ENCODE results near the gene HERC2. TPM values are rescaled to one million over a fixed set of nuclear protein-coding genes. Genes with fewer than 3 reads are reported as not detected.

The HERC2 gene
- total and polyA plus RNA-seq, 2 of the 8 experiments (the other 6 are each of a cell fraction or from before 2014, with no cell fraction given), result 83.0 to 88.7 TPM

GRCh38 chr15:28112101-28112760, 209.7 kb downstream of the HERC2 start:
- H3K9ac ChIP-seq (replicated peaks in 1 of 4; ENCODE audit: extremely low read depth in 1 of 4, low read depth in 3 of 4, low read length in 3 of 4), result no peak overlapping the region
- H4K5ac ChIP-seq (ENCODE audit: insufficient read length, low read depth, low read length), result no peak overlapping the region
- no peak overlapping the region for H2BK15ac ChIP-seq (ENCODE audit: low read length)
- no peaks in the 10 kb centered on the region for H3K79me2 ChIP-seq (ENCODE audit: control insufficient read depth in 1 of 2, insufficient read depth in 2 of 2, low read length in 2 of 2)
- no peak for FAIRE-seq
- peak in 1 of 2 experiments; percentile 13 for DNase-seq (ENCODE audit: low read depth in 1 of 2, low spot score in 2 of 2)
- H3K27ac ChIP-seq (ENCODE audit: low read depth, low read length), result no peak overlapping the region
- H4K8ac ChIP-seq (ENCODE audit: extremely low read depth, insufficient read depth, low read length), result no peak overlapping the region
- no peak overlapping the region for H2BK120ac ChIP-seq (replicated peaks; ENCODE audit: low read depth, low read length)
- POLR2A ChIA-PET (ENCODE audit: partially characterized antibody), result no interaction called here
- no peak overlapping the region for H3K4ac ChIP-seq (replicated peaks; ENCODE audit: insufficient read length, low read depth, low read length)
- H3K79me1 ChIP-seq (ENCODE audit: low read depth, low read length), result no peaks in the 10 kb centered on the region
- H3K4me2 ChIP-seq (ENCODE audit: insufficient read depth in 1 of 2, low read depth in 2 of 2, low read length in 2 of 2), result no peak overlapping the region
- H4K20me1 ChIP-seq (replicated peaks in 1 of 2; ENCODE audit: control insufficient read depth in 1 of 2, insufficient read depth in 2 of 2, low read length in 2 of 2), result peaks cover 0 to 7% of the 10 kb centered on the region in 2 experiments
- H2AK5ac ChIP-seq (ENCODE audit: low read depth, low read length), result no peak overlapping the region
- H3K23me2 ChIP-seq (ENCODE audit: low read depth, low read length), result peaks cover 4% of the 10 kb centered on the region; the same call in 1 of the 2 replicates
- H2AFZ ChIP-seq (ENCODE audit: low read length), result no peak overlapping the region
- no peak overlapping the region for H3K23ac ChIP-seq (ENCODE audit: insufficient read length)
- H4K91ac ChIP-seq (replicated peaks; ENCODE audit: insufficient read length, low read length), result no peak overlapping the region
- no peak overlapping the region for H3K14ac ChIP-seq (ENCODE audit: insufficient read length)
- no peak overlapping the region for H3K56ac ChIP-seq (replicated peaks; ENCODE audit: insufficient read length, low read depth, low read length)
- peaks cover 0 to 9% (median 9%) of the 10 kb centered on the region in 4 experiments; a peak in 5 of 7 replicates for H3K27me3 ChIP-seq (replicated peaks in 1 of 4; ENCODE audit: control insufficient read depth in 3 of 4, extremely low read depth in 1 of 4, insufficient read depth in 3 of 4, low read length in 3 of 4)
- H2BK5ac ChIP-seq (ENCODE audit: low read depth, low read length), result no peak overlapping the region
- no peak overlapping the region for H2BK20ac ChIP-seq (ENCODE audit: low read length)
- 92% methylated on average over 20 of the region's 20 CpGs; no CpG with 5 or more reads in 1 of the 2 experiments for WGBS, 2 experiments (ENCODE audit: extremely low coverage in 1 of 2, insufficient coverage in 1 of 2, insufficient read length in 1 of 2, insufficient replicate concordance in 2 of 2, low coverage in 1 of 2, low lambda C conversion rate in 2 of 2, missing lambda C conversion rate in 1 of 2)
- CTCF ChIA-PET (ENCODE audit: partially characterized antibody), result no interaction called here
- no peak overlapping the region for H3K18ac ChIP-seq (ENCODE audit: extremely low read depth, low read length)
- no peaks in the 10 kb centered on the region; a peak in 1 of 4 replicates for H3K9me3 ChIP-seq (ENCODE audit: insufficient read depth in 2 of 2, low read depth in 1 of 2, low read length in 1 of 2)
- H3K4me3 ChIP-seq (ENCODE audit: extremely low read depth in 1 of 4, insufficient read depth in 2 of 4, low read depth in 3 of 4, low read length in 4 of 4), result no peak overlapping the region
- H3K4me1 ChIP-seq (replicated peaks in 1 of 4; ENCODE audit: control insufficient read depth in 3 of 4, insufficient read depth in 4 of 4, low read length in 3 of 4), result no peaks in the 10 kb centered on the region; a peak in 1 of 7 replicates
- peaks cover 13 to 36% (median 29%) of the 10 kb centered on the region in 4 experiments; a peak in 7 of 8 replicates for H3K36me3 ChIP-seq (ENCODE audit: control insufficient read depth in 2 of 4, insufficient read depth in 4 of 4, low read length in 3 of 4)
- no peak overlapping the region for H2BK12ac ChIP-seq (ENCODE audit: low read depth, low read length)
- TF ChIP-seq KDM4A (IDR thresholded peaks at IDR 0.05; ENCODE audit: low read depth, low read length, severe bottlenecking), result no peak
- no peak for TF ChIP-seq MAFK (IDR thresholded peaks at IDR 0.05; ENCODE audit: low read depth, low read length)
- no peak for TF ChIP-seq SP2 (IDR thresholded peaks at IDR 0.05; ENCODE audit: low read length)
- TF ChIP-seq RBBP5 (IDR thresholded peaks at IDR 0.05; ENCODE audit: borderline replicate concordance, low read depth, low read length), result no peak
- TF ChIP-seq EGR1 (IDR thresholded peaks at IDR 0.05; ENCODE audit: borderline replicate concordance, low read depth, low read length), result no peak
- no peak for TF ChIP-seq TBP (IDR thresholded peaks at IDR 0.05; ENCODE audit: low read depth, low read length)
- no peak for TF ChIP-seq CTBP2 (IDR thresholded peaks at IDR 0.05; ENCODE audit: borderline replicate concordance, insufficient read depth, insufficient read length, low read length)
- no peak for TF ChIP-seq CREB1 (IDR thresholded peaks at IDR 0.05)
- TF ChIP-seq BACH1 (IDR thresholded peaks at IDR 0.05; ENCODE audit: low read length), result no peak
- TF ChIP-seq SIRT6 (IDR thresholded peaks at IDR 0.05; ENCODE audit: low read length), result no peak
- TF ChIP-seq RNF2 (IDR thresholded peaks at IDR 0.05; ENCODE audit: borderline replicate concordance, low read depth, low read length, missing control alignments, poor library complexity, severe bottlenecking), result no peak
- TF ChIP-seq POU5F1 (IDR thresholded peaks at IDR 0.05; ENCODE audit: low read depth, low read length), result no peak
- no peak for TF ChIP-seq FOSL1 (IDR thresholded peaks at IDR 0.05; ENCODE audit: insufficient read depth, low read depth, low read length)
